Measurements from ENCODE around the gene TPSD1.

- TF ChIP-seq POLR2AphosphoS5 (IDR thresholded peaks at IDR 0.05; ENCODE audit: borderline replicate concordance, low read depth, low read length), result no peak
- no peak for TF ChIP-seq EZH2 (IDR thresholded peaks at IDR 0.05)
- TF ChIP-seq FOXP2 (optimal IDR thresholded peaks at IDR 0.05; ENCODE audit: control extremely low read depth, extremely low read length, insufficient read depth), result no peak
Observed at GRCh38 chr16:1208239-1208830, 47.5 kb upstream of the TPSD1 start.

Data from SK-N-MC (cell line).